KBM-7 (cell line): ENCODE measurements around the gene CLDN22.

Experiments
- DNase-seq: peaks from one replicate; pipeline ENCODE4 v3.0.0-alpha.2; 2015
- in situ Hi-C: fragments of 300-500 bp; cut with MboI; formaldehyde crosslinking; loops from 2 replicates; pipeline ENCODE4 v1.14.3; 2020; ENCODE audit warnings: low sequenced_read_pairs, low pct_unique_long_range_greater_than_20kb, mixed read lengths

CLDN22 gene

GRCh38 chr4:183320211-183321059 is at the start of gene CLDN22:
CLDN22 (minus strand) TSS chr4:183320276; CDS start chr4:183320218, 58 bp downstream.
- DNase-seq = no peak
- in situ Hi-C loops = no loop called here

GRCh38 chr4:183369073-183369472 is 49.0 kb upstream of the CLDN22 start:
- in situ Hi-C loops = no loop called here
- no peak for DNase-seq

- in situ Hi-C loops = no loop called here
- DNase-seq = no peak
Observed at GRCh38 chr4:183366206-183366835, 46.2 kb upstream of the CLDN22 start.

DNA sequence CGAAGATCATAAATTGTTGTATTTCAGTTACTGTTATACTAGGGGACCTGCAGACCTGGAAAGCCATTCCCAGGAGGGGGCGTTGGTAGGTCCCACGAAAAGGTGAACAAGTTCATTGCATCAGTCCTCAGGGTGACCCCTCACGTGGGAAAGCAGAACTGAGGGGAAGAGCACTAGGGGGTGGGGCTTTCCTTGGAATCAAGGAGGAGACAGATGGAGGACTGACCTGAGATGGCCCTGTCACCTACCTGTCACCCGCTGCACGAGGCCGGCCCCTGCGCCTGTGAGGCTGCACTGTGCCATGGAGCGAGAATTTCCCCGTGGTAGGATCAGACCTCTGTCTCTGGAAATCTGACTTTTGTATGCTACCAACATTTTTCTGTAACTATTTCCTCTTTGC is 43.9 kb upstream of the CLDN22 start:
- no peak for DNase-seq
- in situ Hi-C loops = no loop called here

DNA sequence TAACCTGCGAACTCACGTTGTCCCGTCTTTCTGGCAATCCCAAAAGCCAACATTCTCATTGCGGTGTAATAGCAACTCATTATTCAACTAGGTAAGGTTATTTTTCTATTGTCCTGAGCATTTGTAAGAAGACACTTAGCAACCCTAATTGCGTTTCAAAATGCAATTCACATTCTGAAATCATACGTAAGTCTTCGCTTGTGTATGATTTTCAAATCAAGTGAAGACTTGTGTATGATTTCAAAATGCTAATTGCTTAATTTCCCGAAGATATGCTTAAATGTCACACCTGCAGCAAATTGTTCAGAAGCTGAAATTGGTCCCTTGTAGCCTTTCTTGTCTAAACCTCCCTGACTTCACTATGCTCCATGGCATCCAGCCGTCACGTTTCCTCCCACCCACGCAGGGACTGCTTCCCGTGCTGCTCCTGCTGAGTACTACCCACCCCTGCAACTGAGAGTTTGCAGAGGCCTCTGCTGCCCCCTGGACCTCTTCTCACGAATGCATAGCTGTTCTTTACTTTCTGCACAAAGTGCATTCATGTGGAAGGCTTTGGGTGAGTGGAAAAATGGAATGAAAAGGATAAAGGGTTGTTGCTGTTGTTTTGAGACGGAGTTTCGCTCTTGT is 43.0 kb upstream of the CLDN22 start:
- DNase-seq = no peak
- in situ Hi-C loops = no loop called here

- DNase-seq = no peak
- in situ Hi-C loops = no loop called here
Observed at GRCh38 chr4:183362036-183362435, 42.0 kb upstream of the CLDN22 start.

GRCh38 chr4:183360161-183360919 is 40.3 kb upstream of the CLDN22 start:
- DNase-seq = no peak
- in situ Hi-C loops = no loop called here

- in situ Hi-C loops = no loop called here
- no peak for DNase-seq
Observed at GRCh38 chr4:183358215-183358755, 38.2 kb upstream of the CLDN22 start.

DNA sequence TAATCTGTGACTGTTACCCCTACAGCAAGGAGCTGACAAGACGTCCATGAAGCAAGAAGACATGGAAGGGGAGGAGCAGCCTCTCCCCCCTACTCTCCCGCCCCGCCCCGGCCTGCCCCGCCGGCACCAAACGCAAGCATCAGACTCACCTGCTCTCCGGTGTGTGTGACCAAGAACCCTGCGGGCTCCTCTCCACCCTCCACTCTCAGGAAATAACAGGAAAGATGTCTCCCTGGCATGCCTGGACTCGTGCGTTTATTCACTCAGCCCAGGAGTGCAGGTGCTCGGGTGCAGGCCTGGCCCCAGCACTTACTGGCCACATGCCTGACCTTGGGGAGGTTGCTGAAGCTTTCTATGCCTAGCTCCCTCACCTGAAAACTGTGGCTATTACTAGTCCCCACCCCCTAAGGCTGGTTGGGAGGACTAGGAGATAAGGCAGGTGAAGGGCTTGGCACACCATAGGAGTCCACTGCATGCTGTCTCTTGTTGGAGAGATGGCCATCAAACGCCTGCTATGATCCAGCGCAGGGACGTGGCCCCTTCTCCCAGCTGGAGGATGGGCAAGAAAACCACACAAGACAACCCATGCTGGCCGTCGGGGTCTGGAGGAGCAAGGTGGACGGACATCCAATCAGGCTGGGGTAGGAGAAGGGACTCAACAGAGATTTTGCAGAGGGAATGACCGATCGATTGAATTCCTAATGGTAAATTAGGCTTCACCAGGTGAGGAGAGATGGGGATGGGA is 37.0 kb upstream of the CLDN22 start:
- in situ Hi-C loops = no loop called here
- no peak for DNase-seq

DNA sequence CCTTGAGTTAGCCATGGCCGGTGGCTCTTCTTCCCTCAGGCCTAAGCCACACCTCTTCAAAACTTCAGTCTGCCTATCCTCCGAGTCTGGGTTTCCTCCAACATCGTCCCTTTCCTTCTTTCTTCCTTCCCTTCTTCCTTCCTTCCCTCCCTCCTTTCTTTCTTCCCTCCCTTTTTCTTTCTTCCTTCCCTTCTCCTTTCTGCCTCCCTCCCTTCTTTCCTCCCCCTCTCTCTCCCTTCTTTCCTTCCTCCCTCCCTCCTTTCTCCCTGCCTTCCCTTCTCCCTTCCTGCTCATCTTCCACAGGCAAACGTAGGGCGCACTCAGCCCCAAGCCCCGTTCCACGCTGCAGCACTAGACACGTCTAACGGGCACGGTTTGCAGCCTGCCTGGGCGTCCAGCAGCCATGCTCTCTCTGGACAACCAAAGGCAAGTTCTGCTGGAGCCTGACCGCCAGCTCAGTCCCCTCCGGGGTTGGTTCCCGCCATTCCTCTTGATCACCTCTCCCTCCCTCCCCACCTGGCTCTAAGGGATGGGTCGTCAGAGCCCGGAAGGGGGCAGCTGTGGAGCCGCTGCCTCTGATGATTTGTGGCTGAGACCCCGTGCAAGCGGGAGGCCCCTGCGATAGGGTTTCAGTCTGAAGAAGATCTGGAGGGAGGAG is 36.2 kb upstream of the CLDN22 start:
- DNase-seq = no peak
- in situ Hi-C loops = no loop called here

DNA sequence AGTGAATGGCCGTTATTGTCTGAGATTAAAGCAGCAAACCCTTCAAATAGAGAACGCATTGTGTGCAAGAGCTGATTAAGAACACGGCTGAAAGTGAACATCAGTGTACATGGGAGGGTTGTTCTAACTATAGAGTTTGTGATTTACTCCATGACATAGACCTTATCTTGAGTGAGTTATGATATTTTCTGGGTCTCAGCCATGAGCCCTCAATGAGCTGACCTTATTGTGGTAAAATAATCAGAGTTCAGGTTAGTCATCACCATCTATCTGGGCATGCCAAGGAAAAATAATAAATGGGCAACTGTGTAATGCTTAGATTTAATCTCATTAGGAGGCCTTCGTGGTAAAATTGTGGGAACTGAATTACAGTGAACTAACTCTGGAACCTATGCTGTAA is 35.3 kb upstream of the CLDN22 start:
- in situ Hi-C loops = no loop called here
- no peak for DNase-seq

GRCh38 chr4:183354219-183354618 is 34.1 kb upstream of the CLDN22 start:
- in situ Hi-C loops = no loop called here
- no peak for DNase-seq

GRCh38 chr4:183353557-183353956 is 33.5 kb upstream of the CLDN22 start:
- in situ Hi-C loops = no loop called here
- DNase-seq = no peak

GRCh38 chr4:183352546-183352945 is 32.5 kb upstream of the CLDN22 start:
- DNase-seq = no peak
- in situ Hi-C loops = no loop called here

GRCh38 chr4:183350317-183351071 is 30.4 kb upstream of the CLDN22 start:
- in situ Hi-C loops = no loop called here
- DNase-seq = no peak

- in situ Hi-C loops = no loop called here
- DNase-seq = no peak
Observed at GRCh38 chr4:183349673-183350072, 29.6 kb upstream of the CLDN22 start.
